GM18498 (cell line): Measurements from ENCODE around the gene GBE1.

Source experiments
- ATAC-seq: cut with Tn5 transposase; IDR thresholded peaks from one replicate; pipeline ENCODE4 v1.9.1; 2021; ENCODE audit warnings: mild to moderate bottlenecking, moderate library complexity; ENCODE audit not compliant: unreplicated experiment

Gene GBE1

DNA sequence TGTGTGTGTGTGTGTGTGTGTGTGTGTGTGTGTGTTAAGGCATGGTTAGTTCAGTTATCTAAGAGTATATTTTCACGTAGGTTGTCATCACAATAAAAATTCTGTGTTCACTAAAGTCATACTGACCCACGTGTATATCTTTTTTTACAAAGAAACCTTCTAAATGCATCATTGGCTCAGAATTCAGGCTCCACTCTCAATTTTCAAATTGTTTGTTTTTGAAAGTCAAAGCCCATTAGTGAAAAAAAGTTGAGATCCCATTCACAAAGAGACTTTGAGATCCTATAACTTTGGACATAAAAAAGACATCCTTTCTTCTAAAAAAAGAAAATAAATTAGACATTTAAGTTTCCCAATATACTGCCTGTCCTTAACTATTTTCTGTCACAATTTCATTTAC lies 59.3 kb downstream of the GBE1 start:
- no peak for ATAC-seq

DNA sequence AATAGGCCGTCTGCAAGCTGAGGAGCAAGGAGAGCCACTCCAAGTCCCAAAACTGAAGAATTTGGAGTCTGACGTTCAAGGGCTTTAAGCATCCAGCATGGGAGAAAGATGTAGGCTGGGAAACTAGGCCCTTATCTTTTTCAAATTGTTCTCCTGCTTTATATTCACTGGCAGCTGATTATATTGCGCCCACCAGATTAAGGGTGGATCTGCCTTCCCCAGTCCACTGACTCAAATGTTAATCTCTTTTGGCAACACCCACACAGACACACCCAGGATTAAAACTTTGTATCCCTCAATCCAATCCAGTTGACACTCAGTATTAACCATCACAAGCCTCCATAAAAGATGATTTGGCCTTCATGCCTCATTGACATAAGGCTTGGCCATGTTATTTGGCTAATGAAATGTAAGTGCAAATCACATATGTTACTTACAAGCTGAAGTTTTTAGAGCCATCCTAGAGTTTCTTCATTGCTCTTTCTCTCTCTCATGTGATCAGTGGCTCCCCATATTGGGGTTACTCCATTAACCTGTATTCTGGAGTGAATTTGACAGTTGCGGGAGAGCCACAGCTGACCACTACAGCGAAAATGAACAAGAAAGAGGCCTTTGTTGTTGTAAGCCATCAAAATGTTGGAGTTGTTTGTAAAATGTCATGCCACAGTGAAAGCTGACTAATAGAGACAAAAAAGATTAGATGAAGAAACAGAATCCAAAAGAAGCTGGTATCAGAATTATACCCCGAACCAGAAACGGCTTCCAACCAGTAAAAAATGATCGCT lies 61.7 kb downstream of the GBE1 start:
- no peak for ATAC-seq

GRCh38 chr3:81696090-81696489 lies 65.4 kb downstream of the GBE1 start:
- no peak for ATAC-seq

DNA sequence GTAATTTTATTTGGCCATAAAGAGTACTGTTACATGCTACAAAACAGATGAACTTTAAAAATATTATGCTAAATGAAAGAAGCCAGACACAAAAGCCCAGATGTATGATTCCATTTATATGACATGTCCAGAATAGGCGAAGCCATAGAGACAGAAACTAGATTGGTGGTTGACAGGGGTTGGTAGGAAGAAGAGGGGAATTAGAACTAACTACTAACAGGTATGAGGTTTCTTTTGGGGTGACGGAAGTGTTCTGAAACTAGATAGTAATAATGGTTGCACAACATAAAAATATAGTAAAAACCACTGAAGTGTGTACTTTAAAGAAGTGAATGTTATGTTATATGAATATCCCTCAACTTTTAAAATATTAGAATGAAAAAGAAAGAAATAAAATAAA lies 66.1 kb downstream of the GBE1 start:
- ATAC-seq, result no peak

DNA sequence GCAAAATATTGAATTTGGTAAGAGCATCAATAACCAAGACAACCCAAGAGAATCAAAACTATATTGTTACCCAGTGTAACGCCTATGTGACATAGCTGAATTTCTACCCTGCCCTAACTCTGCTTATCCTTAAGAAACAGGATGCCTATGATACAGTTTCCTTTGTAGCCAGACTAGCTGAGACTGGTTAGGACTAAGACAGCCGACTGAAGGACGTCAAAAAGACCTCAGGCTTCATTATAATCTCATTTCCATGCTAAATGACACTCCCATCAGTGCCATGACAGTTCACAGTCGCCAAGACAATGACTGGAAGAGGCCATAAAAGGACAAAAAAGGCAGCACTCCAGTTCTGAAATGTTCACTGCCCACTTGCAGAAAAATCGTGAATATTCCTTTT lies 66.8 kb downstream of the GBE1 start:
- no peak for ATAC-seq

DNA sequence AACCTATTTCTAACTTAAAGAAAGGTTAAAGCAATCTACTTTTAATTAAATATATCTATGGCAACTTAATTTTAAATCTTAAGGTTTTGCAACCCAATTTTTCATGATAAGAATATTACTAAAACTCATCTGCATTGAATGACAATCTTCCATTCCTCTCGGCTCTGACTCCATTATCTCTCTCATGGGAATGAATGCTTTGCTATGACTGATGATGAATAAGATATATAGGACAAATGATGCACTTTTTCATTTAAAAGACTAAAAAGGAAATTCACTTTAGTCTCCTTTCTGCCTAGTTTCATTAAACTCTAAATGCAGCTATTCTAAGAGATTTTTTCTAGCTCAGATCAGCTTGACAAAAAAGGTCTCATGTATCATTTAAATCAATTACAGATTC lies 68.7 kb downstream of the GBE1 start:
- no peak for ATAC-seq

DNA sequence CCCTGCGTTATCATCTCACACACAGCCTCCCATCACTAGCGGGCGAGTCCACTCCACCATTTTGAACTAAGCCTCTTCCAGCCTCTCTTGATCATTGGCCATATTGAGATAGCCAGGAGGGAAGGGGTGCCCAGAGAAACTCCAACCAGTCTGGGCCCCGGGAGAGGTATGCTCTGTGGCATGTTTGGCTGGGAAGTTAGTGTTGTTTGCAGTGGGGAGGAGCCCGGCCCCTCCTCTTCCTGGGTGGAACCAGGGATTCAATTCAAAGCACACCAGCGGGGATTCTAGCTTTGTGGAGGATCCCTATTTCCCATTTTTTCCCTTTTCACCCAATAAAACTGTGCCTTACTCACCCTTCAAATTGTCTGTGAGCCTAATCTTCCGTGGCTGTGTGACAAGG lies 71.8 kb downstream of the GBE1 start:
- ATAC-seq, result no peak

- no peak for ATAC-seq
Measured at GRCh38 chr3:81684751-81685395, 76.6 kb downstream of the GBE1 start.

- no peak for ATAC-seq
Measured at GRCh38 chr3:81676706-81677456, 84.6 kb downstream of the GBE1 start.

DNA sequence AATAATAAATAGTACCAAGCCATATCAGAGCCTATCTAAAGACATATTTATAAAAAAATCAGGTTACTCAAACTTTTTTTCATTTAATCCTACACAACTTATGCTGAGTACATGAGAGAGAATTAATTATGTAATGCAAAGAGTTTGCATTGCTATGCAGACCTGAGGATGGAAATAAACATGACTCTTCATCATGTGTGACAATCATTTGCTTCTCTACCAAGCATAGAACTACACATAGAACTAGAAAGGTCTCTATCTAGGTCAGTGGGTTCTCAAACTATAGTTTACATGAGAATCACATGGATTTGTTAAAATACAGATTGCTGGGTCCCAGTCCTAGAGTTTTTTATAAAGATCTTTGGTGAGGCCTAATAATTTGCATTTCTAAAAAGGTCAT lies 86.8 kb downstream of the GBE1 start:
- ATAC-seq, result no peak

GRCh38 chr3:81668283-81668682 lies 93.2 kb downstream of the GBE1 start:
- no peak for ATAC-seq

DNA sequence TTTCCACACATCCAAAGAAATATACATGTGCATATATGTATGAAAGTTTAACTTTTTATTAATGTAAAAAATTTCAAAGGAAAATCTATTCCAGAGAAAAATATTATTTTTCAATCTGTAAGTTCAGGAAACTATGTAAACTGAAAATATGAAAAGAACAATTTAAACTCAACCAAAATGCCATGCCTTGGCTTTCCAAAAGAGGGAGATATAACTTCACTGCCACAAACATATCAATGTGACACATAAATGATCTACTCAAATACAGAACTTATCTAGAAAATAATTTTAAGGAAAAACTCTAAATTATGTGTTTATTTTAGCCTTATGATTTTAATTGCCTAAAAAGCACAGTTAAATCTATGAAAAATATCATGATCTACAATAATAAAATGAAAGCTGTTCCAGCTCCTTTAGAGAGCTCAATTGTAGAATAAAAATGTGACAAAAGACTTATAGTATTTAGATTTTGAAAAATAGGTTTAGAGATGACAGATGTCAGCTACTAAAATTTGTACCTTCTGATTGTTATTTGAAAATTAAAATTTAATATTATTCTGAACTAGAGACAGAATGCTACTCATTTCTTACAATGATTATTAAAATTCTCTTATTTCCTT lies 94.8 kb downstream of the GBE1 start:
- ATAC-seq, result peak; percentile 62

GRCh38 chr3:81663114-81663513 lies 98.3 kb downstream of the GBE1 start:
- no peak for ATAC-seq

DNA sequence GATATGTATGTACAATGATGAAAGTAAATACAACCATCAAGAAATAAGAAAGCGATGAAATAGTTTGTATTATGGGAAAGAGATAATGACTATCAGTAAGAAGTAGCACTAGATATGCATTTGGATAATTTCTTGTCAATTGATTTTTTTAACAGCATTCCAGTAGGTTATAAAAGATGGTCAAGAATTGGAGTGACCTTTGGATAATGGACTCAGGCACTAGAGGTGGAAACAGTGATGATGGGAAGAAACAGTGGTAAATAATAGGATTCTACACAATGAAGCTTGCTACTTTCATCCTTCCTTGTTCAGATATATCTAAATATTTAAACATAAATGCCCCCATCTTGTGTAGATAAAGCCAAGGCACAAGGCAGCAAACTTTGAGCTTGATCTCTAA lies 101.4 kb downstream of the GBE1 start:
- no peak for ATAC-seq

GRCh38 chr3:81658322-81658997 lies 103.0 kb downstream of the GBE1 start:
- no peak for ATAC-seq

DNA sequence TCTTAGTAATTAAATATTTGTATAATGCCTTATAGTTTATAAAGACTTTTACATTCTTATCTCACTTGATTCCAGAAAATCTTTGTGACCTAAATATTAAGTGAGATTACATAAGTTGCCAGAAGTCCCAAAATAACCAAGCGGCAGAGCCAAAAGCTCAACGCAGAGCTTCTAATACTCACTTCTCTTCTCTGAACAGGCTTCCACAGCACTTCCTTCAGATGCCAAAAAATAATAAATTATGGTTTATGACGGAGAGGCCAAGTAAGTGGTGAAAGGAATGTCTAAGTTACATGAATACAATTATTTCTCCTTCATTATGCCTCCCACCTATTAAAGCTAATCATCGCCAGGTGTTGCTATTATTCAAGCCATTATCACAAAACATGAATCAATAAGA lies 110.3 kb downstream of the GBE1 start:
- ATAC-seq, result no peak

GRCh38 chr3:81650187-81650586 lies 111.3 kb downstream of the GBE1 start:
- no peak for ATAC-seq

DNA sequence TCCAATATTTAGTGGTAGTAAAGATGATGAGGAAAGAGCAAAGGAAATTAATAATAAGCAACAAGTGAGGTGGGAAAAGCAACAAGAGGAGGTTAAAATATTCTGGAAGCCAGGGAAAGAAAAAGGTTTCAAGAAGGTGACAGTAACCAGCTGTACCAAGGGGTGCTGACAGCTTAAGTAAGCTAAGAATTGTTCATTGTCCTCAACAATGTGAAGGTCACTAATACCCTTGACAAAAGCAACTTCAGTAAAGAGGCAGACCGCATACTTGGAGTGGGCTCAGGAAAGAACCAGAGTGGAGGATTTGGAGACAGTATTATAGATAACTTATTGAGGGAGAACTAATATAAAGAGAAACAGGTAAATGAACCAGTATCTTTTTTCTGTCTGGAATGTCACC lies 116.2 kb downstream of the GBE1 start:
- no peak for ATAC-seq

DNA sequence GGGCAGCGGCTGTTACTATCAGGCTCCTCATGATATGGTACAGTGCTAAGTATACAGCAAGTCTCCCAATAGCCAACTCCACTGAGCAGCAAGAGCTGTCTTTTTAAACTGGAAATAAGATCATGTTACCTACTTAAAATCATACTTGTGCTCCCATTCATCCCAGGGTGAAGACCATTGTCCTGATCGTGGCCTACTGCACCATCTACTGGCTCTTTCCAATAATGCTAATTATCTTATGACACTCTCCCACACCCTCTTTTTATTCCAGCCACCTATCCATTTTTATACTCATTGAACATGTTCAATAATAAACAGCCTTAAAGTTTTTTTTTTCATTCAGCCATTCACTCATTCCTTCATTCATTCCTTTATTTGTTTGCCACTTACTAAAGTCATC lies 117.7 kb downstream of the GBE1 start:
- no peak for ATAC-seq

GRCh38 chr3:81638480-81638879 lies 123.0 kb downstream of the GBE1 start:
- ATAC-seq, result no peak

DNA sequence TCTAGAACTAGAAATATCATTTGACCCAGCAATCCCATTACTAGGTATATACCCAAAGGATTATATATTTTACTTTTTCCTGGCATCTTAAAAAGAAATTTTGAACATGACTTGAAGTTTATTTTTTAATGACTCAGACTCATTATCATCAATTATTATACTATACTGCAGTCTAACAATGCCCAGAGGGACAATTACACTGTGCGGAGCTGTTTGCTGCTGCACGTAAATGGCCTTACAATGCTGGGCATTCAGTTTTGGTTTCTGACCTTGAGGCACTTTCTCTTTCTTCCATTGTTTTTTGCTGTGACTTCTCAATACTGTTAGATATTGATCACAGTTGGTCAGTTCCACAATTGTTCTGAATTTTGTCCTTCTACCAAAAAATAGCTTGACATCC lies 128.8 kb downstream of the GBE1 start:
- ATAC-seq, result no peak
